WTC11 (cell line): Measurements from ENCODE around the gene ILF3. TPM values are rescaled to one million over a fixed set of nuclear protein-coding genes. Genes with fewer than 3 reads are reported as not detected.

Experiments used
- ATAC-seq: fragments of 200-7000 bp; cut with Tn5 transposase; 2 replicates; pipeline ENCODE4 v1.10.0; 2021; ENCODE audit warnings: mild to moderate bottlenecking, moderate library complexity
- CTCF ChIA-PET: fragments of 300-600 bp; sonication (Branson Sonifier 250); formaldehyde crosslinking; loops from one replicate; lab custom pipeline; 2021; ENCODE audit warnings: antibody characterized with exemption; lab: Charles Lee
- POLR2A ChIA-PET: fragments of 350-600 bp; sonication (Branson Sonifier 250); formaldehyde crosslinking; loops from one replicate; lab custom pipeline; 2021; ENCODE audit warnings: antibody characterized with exemption; lab: Charles Lee
- DNase-seq: peaks from one replicate; pipeline ENCODE4 v3.0.0; 2021; ENCODE audit warnings: low spot score
- H3K27ac Mint-ChIP-seq: 2 replicates; pipeline ENCODE4 v1.8.0; 2021; ENCODE audit warnings: mixed read lengths
- H3K27me3 Mint-ChIP-seq: 2 replicates; pipeline ENCODE4 v1.8.0; 2021; ENCODE audit warnings: low read depth, mild to moderate bottlenecking, moderate library complexity, mixed read lengths
- H3K36me3 Mint-ChIP-seq: 2 replicates; pipeline ENCODE4 v1.8.0; 2021; ENCODE audit warnings: mixed read lengths
- H3K4me1 Mint-ChIP-seq: 2 replicates; pipeline ENCODE4 v1.8.0; 2022; ENCODE audit warnings: mixed read lengths
- H3K4me3 Mint-ChIP-seq: 2 replicates; pipeline ENCODE4 v1.8.0; 2021; ENCODE audit warnings: mild to moderate bottlenecking, moderate library complexity, mixed read lengths
- H3K9me3 Mint-ChIP-seq: 2 replicates; pipeline ENCODE4 v1.8.0; 2021; ENCODE audit warnings: mixed read lengths
- AFF4 ChIP-seq: sonication (generic); formaldehyde crosslinking; IDR thresholded peaks from 2 replicates; pipeline ENCODE4 v1.8.1; 2023; ENCODE audit warnings: mild to moderate bottlenecking, missing genetic modification reagents, borderline replicate concordance
- CREB1 ChIP-seq: sonication (generic); formaldehyde crosslinking; IDR thresholded peaks from 2 replicates; pipeline ENCODE4 v1.8.0; 2023; ENCODE audit warnings: mild to moderate bottlenecking, missing genetic modification reagents
- CREM ChIP-seq: sonication (generic); formaldehyde crosslinking; IDR thresholded peaks from 2 replicates; pipeline ENCODE4 v1.8.1; 2022; ENCODE audit warnings: mild to moderate bottlenecking, missing genetic modification reagents, moderate library complexity
- ERG ChIP-seq: fragments of 250-450 bp; sonication (Bioruptor Pico); IDR thresholded peaks from 2 replicates; pipeline ENCODE4 v1.8.0; 2021; ENCODE audit warnings: mild to moderate bottlenecking
- ESRRA ChIP-seq: sonication (generic); formaldehyde crosslinking; IDR thresholded peaks from 2 replicates; pipeline ENCODE4 v1.8.1; 2022; ENCODE audit warnings: mild to moderate bottlenecking, missing genetic modification reagents, borderline replicate concordance
- HMGA2 ChIP-seq: fragments of 250-450 bp; sonication (Bioruptor Pico); IDR thresholded peaks from 2 replicates; pipeline ENCODE4 v1.4.0; 2021; ENCODE audit warnings: mild to moderate bottlenecking, moderate library complexity
- OVOL2 ChIP-seq: fragments of 250-450 bp; sonication (Bioruptor Pico); IDR thresholded peaks from 2 replicates; pipeline ENCODE4 v1.9.0; 2021; ENCODE audit warnings: mild to moderate bottlenecking, borderline replicate concordance
- PREB ChIP-seq: sonication (generic); formaldehyde crosslinking; IDR thresholded peaks from 2 replicates; pipeline ENCODE4 v1.8.1; 2022; ENCODE audit warnings: mild to moderate bottlenecking, missing genetic modification reagents, moderate library complexity, borderline replicate concordance
- ZNF219 ChIP-seq: sonication (generic); formaldehyde crosslinking; IDR thresholded peaks from 2 replicates; pipeline ENCODE4 v1.8.0; 2023; ENCODE audit warnings: missing genetic modification reagents, mild to moderate bottlenecking, borderline replicate concordance
- ZNF416 ChIP-seq: fragments of 250-450 bp; sonication (Bioruptor Pico); IDR thresholded peaks from 2 replicates; pipeline ENCODE4 v1.9.0; 2021; ENCODE audit warnings: mild to moderate bottlenecking, inconsistent platforms
- total RNA-seq: library from RNA; stranded (reverse); gene quantifications from 3 replicates; pipeline ENCODE4 v1.2.3, GENCODE V29; 2021

ILF3 gene
- total RNA-seq, 1 experiment from 2014 or later: 659 TPM

- CTCF ChIA-PET: no interaction called here
- no peak for DNase-seq
- Mint-ChIP-seq H3K4me3 (no peak overlapping the region), H3K36me3 (peaks cover 3% of the 10 kb centered on the region; the same call in 1 of the 2 replicates), H3K9me3 (no peaks in the 10 kb centered on the region), H3K27ac (no peak overlapping the region), H3K27me3 (no peaks in the 10 kb centered on the region), H3K4me1 (0 out of 2 replicates have a peak, but pooled peaks cover 3% of the 10 kb centered on the region)
- TF ChIP-seq ZNF219: no peak
- no peak for TF ChIP-seq ERG
- TF ChIP-seq ESRRA (CRISPR knock-in tag): no peak
- no peak for ATAC-seq
- POLR2A ChIA-PET: no interaction called here
These were observed 71.3 kb downstream of the ILF3 start for GRCh38 chr19:10725415-10725814.

GRCh38 chr19:10726268-10726667, 72.1 kb downstream of the ILF3 start:
- H3K27ac Mint-ChIP-seq: peak overlapping the region; percentile 78; the same call in 1 of the 2 replicates
- H3K4me3 Mint-ChIP-seq: no peak overlapping the region
- DNase-seq: no peak
- CTCF ChIA-PET: no interaction called here
- peaks cover 3% of the 10 kb centered on the region; the same call in 1 of the 2 replicates for H3K36me3 Mint-ChIP-seq
- no peak for ATAC-seq
- H3K4me1 Mint-ChIP-seq: 0 out of 2 replicates have a peak, but pooled peaks cover 3% of the 10 kb centered on the region
- no peak for TF ChIP-seq AFF4 (CRISPR knock-in tag)
- TF ChIP-seq, all 79 proteins: peak for 0
- no peaks in the 10 kb centered on the region for H3K27me3 Mint-ChIP-seq
- POLR2A ChIA-PET: no interaction called here
- no peaks in the 10 kb centered on the region for H3K9me3 Mint-ChIP-seq

GRCh38 chr19:10727685-10728201, 73.6 kb downstream of the ILF3 start:
- H3K4me3 Mint-ChIP-seq: no peak overlapping the region
- peaks cover 3% of the 10 kb centered on the region; the same call in 1 of the 2 replicates for H3K36me3 Mint-ChIP-seq
- H3K4me1 Mint-ChIP-seq: 0 out of 2 replicates have a peak, but pooled peaks cover 3% of the 10 kb centered on the region
- ChIA-PET POLR2A (interaction anchor here (1.1 kb wide), 1 partner anchor 26 kb away, joined by 3 read pairs; the partner anchor contains the start of gene QTRT1), CTCF (interaction anchor here (1.0 to 1.1 kb wide), 2 partner anchors 10 to 131 kb away, joined by 3 to 7 read pairs; partner anchors contain the start of gene DNM2)
- H3K9me3 Mint-ChIP-seq: no peaks in the 10 kb centered on the region
- peak overlapping the region; percentile 51 for H3K27ac Mint-ChIP-seq
- H3K27me3 Mint-ChIP-seq: no peaks in the 10 kb centered on the region
- DNase-seq (no peak), ATAC-seq (no peak)
- TF ChIP-seq PREB (CRISPR knock-in tag): no peak
- TF ChIP-seq HMGA2 (CRISPR knock-in tag): no peak
- no peak for TF ChIP-seq ESRRA (CRISPR knock-in tag)

GRCh38 chr19:10729411-10729810, 75.3 kb downstream of the ILF3 start:
- no peaks in the 10 kb centered on the region for H3K9me3 Mint-ChIP-seq
- CTCF ChIA-PET: interaction anchor here (2.9 kb wide), 1 partner anchor 12 kb away, joined by 17 read pairs; the partner anchor contains the start of gene DNM2
- H3K27ac Mint-ChIP-seq: no peak overlapping the region
- 0 out of 2 replicates have a peak, but pooled peaks cover 3% of the 10 kb centered on the region for H3K4me1 Mint-ChIP-seq
- ATAC-seq: no peak
- H3K27me3 Mint-ChIP-seq: no peaks in the 10 kb centered on the region
- peaks cover 3% of the 10 kb centered on the region; the same call in 1 of the 2 replicates for H3K36me3 Mint-ChIP-seq
- no peak for DNase-seq
- POLR2A ChIA-PET: no interaction called here
- H3K4me3 Mint-ChIP-seq: no peak overlapping the region
- TF ChIP-seq OVOL2 (no peak), ZNF416 (no peak), CREM (CRISPR knock-in tag) (no peak), CREB1 (CRISPR knock-in tag) (no peak)
- TF ChIP-seq, all 79 proteins: peak for 0
